ENCODE measurements around the gene GAS5. TPM values are rescaled to one million over a fixed set of nuclear protein-coding genes. Genes with fewer than 3 reads are reported as not detected.

Gene GAS5
- total RNA-seq, 1 experiment from 2014 or later: 838 TPM

- H3K27ac ChIP-seq (ENCODE audit: low read length): no peak overlapping the region
- peaks cover 26% of the 10 kb centered on the region for H3K36me3 ChIP-seq (ENCODE audit: insufficient read depth, low read length)
These were observed 35.0 kb downstream of the GAS5 start for GRCh38 chr1:173832748-173833147.

GRCh38 chr1:173827611-173828010 lies 40.2 kb downstream of the GAS5 start:
- no peak overlapping the region for H3K4me3 ChIP-seq (ENCODE audit: low read length)
- no peaks in the 10 kb centered on the region; the same call in 1 of the 2 replicates for H4K20me1 ChIP-seq (ENCODE audit: insufficient read depth, low read depth, low read length)
- H3K27me3 ChIP-seq (ENCODE audit: low read length): no peaks in the 10 kb centered on the region
- no peak overlapping the region for H3K9ac ChIP-seq (ENCODE audit: low read length)
- H3K9me3 ChIP-seq (ENCODE audit: low read length): no peaks in the 10 kb centered on the region
- peaks cover 7% of the 10 kb centered on the region; the same call in 1 of the 2 replicates for H3K36me3 ChIP-seq (ENCODE audit: insufficient read depth, low read length)
- no peak overlapping the region for H2AFZ ChIP-seq (ENCODE audit: low read length)
- no peak overlapping the region for H3K27ac ChIP-seq (ENCODE audit: low read length)
- H3K9me2 ChIP-seq (replicated peaks; ENCODE audit: insufficient read depth, low read length): no peaks in the 10 kb centered on the region
- peaks cover 10% of the 10 kb centered on the region for H3K4me1 ChIP-seq (ENCODE audit: low read length)
- no peak for DNase-seq
- no peak overlapping the region for H3K4me2 ChIP-seq (ENCODE audit: low read depth, low read length, poor library complexity, severe bottlenecking)
- peaks cover 33% of the 10 kb centered on the region for H3K79me2 ChIP-seq (ENCODE audit: low read length)

More at GRCh38 chr1:173832748-173833147, 35.0 kb downstream of the GAS5 start:
- H3K4me1 ChIP-seq (ENCODE audit: low read length): no peaks in the 10 kb centered on the region
- H3K9ac ChIP-seq (ENCODE audit: low read length): no peak overlapping the region
- DNase-seq: no peak
- no peaks in the 10 kb centered on the region for H4K20me1 ChIP-seq (ENCODE audit: insufficient read depth, low read depth, low read length)
- H2AFZ ChIP-seq (ENCODE audit: low read length): no peak overlapping the region
- H3K4me2 ChIP-seq (ENCODE audit: low read depth, low read length, poor library complexity, severe bottlenecking): no peak overlapping the region
- no peaks in the 10 kb centered on the region for H3K9me3 ChIP-seq (ENCODE audit: low read length)
- H3K79me2 ChIP-seq (ENCODE audit: low read length): no peaks in the 10 kb centered on the region; the same call in 1 of the 2 replicates
- no peaks in the 10 kb centered on the region for H3K27me3 ChIP-seq (ENCODE audit: low read length)
- no peak overlapping the region for H3K4me3 ChIP-seq (ENCODE audit: low read length)
- H3K9me2 ChIP-seq (replicated peaks; ENCODE audit: insufficient read depth, low read length): no peaks in the 10 kb centered on the region

- Histone ChIP-seq H3K4me2 (ENCODE audit: low read depth, low read length, poor library complexity, severe bottlenecking) (peak within 1 kb of the TSS; percentile 86), H4K20me1 (ENCODE audit: insufficient read depth, low read depth, low read length) (no peaks in the 10 kb centered on the region; the same call in 1 of the 2 replicates), H3K79me2 (ENCODE audit: low read length) (peaks cover 63% of the 10 kb centered on the region), H3K4me3 (ENCODE audit: low read length) (peak within 1 kb of the TSS; percentile 76), H3K27me3 (ENCODE audit: low read length) (no peaks in the 10 kb centered on the region), H3K36me3 (ENCODE audit: insufficient read depth, low read length) (peaks cover 22% of the 10 kb centered on the region; the same call in 1 of the 2 replicates), H3K9me2 (replicated peaks; ENCODE audit: insufficient read depth, low read length) (no peaks in the 10 kb centered on the region), H3K27ac (ENCODE audit: low read length) (peak within 1 kb of the TSS; percentile 81), H3K9ac (ENCODE audit: low read length) (peak within 1 kb of the TSS; percentile 75), H3K4me1 (ENCODE audit: low read length) (peaks cover 16% of the 10 kb centered on the region), H3K9me3 (ENCODE audit: low read length) (no peaks in the 10 kb centered on the region), H2AFZ (ENCODE audit: low read length) (peak within 1 kb of the TSS; percentile 73)
- DNase-seq: peak; percentile 98
These were observed 43.3 kb downstream of the GAS5 start, which contains the start of the genes CENPL and DARS2 for GRCh38 chr1:173824315-173825081. Gene CENPL (minus strand): TSS chr1:173824883. CDS start chr1:173811299, 13,584 bp downstream. Gene DARS2 (plus strand): TSS chr1:173824673. CDS start chr1:173825230, 557 bp downstream.

- Histone ChIP-seq H3K27ac (ENCODE audit: low read length) (peak overlapping the region; percentile 81), H3K9me2 (replicated peaks; ENCODE audit: insufficient read depth, low read length) (no peaks in the 10 kb centered on the region), H3K79me2 (ENCODE audit: low read length) (peaks cover 69% of the 10 kb centered on the region), H3K4me1 (ENCODE audit: low read length) (peaks cover 16% of the 10 kb centered on the region), H3K36me3 (ENCODE audit: insufficient read depth, low read length) (peaks cover 28% of the 10 kb centered on the region), H2AFZ (ENCODE audit: low read length) (peak overlapping the region; percentile 69; the same call in 1 of the 2 replicates), H3K9ac (ENCODE audit: low read length) (peak overlapping the region; percentile 75), H3K4me3 (ENCODE audit: low read length) (peak overlapping the region; percentile 76), H3K4me2 (ENCODE audit: low read depth, low read length, poor library complexity, severe bottlenecking) (peak overlapping the region; percentile 86), H3K27me3 (ENCODE audit: low read length) (no peaks in the 10 kb centered on the region), H3K9me3 (ENCODE audit: low read length) (no peaks in the 10 kb centered on the region), H4K20me1 (ENCODE audit: insufficient read depth, low read depth, low read length) (no peaks in the 10 kb centered on the region; the same call in 1 of the 2 replicates)
- no peak for DNase-seq
These were observed 43.9 kb downstream of the GAS5 start for GRCh38 chr1:173823781-173824314.

- Histone ChIP-seq H3K4me2 (ENCODE audit: low read depth, low read length, poor library complexity, severe bottlenecking) (peak overlapping the region; percentile 86), H3K36me3 (ENCODE audit: insufficient read depth, low read length) (peaks cover 36% of the 10 kb centered on the region), H3K9me3 (ENCODE audit: low read length) (no peaks in the 10 kb centered on the region), H4K20me1 (ENCODE audit: insufficient read depth, low read depth, low read length) (no peaks in the 10 kb centered on the region; the same call in 1 of the 2 replicates), H3K27ac (ENCODE audit: low read length) (no peak overlapping the region), H3K9ac (ENCODE audit: low read length) (no peak overlapping the region), H3K4me1 (ENCODE audit: low read length) (peaks cover 16% of the 10 kb centered on the region), H2AFZ (ENCODE audit: low read length) (no peak overlapping the region), H3K4me3 (ENCODE audit: low read length) (no peak overlapping the region), H3K27me3 (ENCODE audit: low read length) (no peaks in the 10 kb centered on the region), H3K9me2 (replicated peaks; ENCODE audit: insufficient read depth, low read length) (no peaks in the 10 kb centered on the region), H3K79me2 (ENCODE audit: low read length) (peaks cover 80% of the 10 kb centered on the region)
- no peak for DNase-seq
These were observed 46.1 kb downstream of the GAS5 start for GRCh38 chr1:173821680-173822079.

- DNase-seq: no peak
- no peak overlapping the region for H3K4me3 ChIP-seq (ENCODE audit: low read length)
- no peak overlapping the region for H2AFZ ChIP-seq (ENCODE audit: low read length)
- no peaks in the 10 kb centered on the region; the same call in 1 of the 2 replicates for H4K20me1 ChIP-seq (ENCODE audit: insufficient read depth, low read depth, low read length)
- H3K9me3 ChIP-seq (ENCODE audit: low read length): no peaks in the 10 kb centered on the region
- H3K9me2 ChIP-seq (replicated peaks; ENCODE audit: insufficient read depth, low read length): no peaks in the 10 kb centered on the region
- H3K4me2 ChIP-seq (ENCODE audit: low read depth, low read length, poor library complexity, severe bottlenecking): no peak overlapping the region
- peaks cover 89% of the 10 kb centered on the region for H3K79me2 ChIP-seq (ENCODE audit: low read length)
- H3K4me1 ChIP-seq (ENCODE audit: low read length): peaks cover 12% of the 10 kb centered on the region
- no peaks in the 10 kb centered on the region for H3K27me3 ChIP-seq (ENCODE audit: low read length)
- H3K27ac ChIP-seq (ENCODE audit: low read length): no peak overlapping the region
- no peak overlapping the region for H3K9ac ChIP-seq (ENCODE audit: low read length)
- peaks cover 36% of the 10 kb centered on the region for H3K36me3 ChIP-seq (ENCODE audit: insufficient read depth, low read length)
These were observed 49.3 kb downstream of the GAS5 start for GRCh38 chr1:173818459-173818858.

Other genes with a start within 250 kb of the GAS5 start
- gene TEX50, start 232.7 kb downstream of the GAS5 start, total RNA-seq (2014; rRNA removed; shearing (Covaris generic); ENCODE audit: low replicate concordance): not detected in 2 replicates
- gene ANKRD45, start 198.1 kb downstream of the GAS5 start, total RNA-seq (2014; rRNA removed; shearing (Covaris generic); ENCODE audit: low replicate concordance): not detected in 2 replicates
- 17.0 and 28.4 TPM in 2 replicates for gene KLHL20, start 153.0 kb downstream of the GAS5 start, total RNA-seq (2014; rRNA removed; shearing (Covaris generic); ENCODE audit: low replicate concordance)
- 23.4 and 39.3 TPM in 2 replicates for gene DARS2, start 43.3 kb downstream of the GAS5 start, total RNA-seq (2014; rRNA removed; shearing (Covaris generic); ENCODE audit: low replicate concordance)
- 15.5 and 29.3 TPM in 2 replicates for gene CENPL, start 43.1 kb downstream of the GAS5 start, total RNA-seq (2014; rRNA removed; shearing (Covaris generic); ENCODE audit: low replicate concordance)
- gene ZBTB37, start 391 bp upstream of the GAS5 start, total RNA-seq (2014; rRNA removed; shearing (Covaris generic); ENCODE audit: low replicate concordance): 9.7 and 15.8 TPM in 2 replicates
- 0.26 TPM in 1 of 2 replicates, not detected in the other for gene SERPINC1, start 49.3 kb upstream of the GAS5 start, total RNA-seq (2014; rRNA removed; shearing (Covaris generic); ENCODE audit: low replicate concordance)
- gene RC3H1, start 154.4 kb upstream of the GAS5 start, total RNA-seq (2014; rRNA removed; shearing (Covaris generic); ENCODE audit: low replicate concordance): 13.2 and 52.9 TPM in 2 replicates